MG63 (cell line): Measurements from ENCODE around the gene HSPH1. TPM values are rescaled to one million over a fixed set of nuclear protein-coding genes. Genes with fewer than 3 reads are reported as not detected.
"Not testable (repeated sequence)": the region's sequence is repeated elsewhere in the genome, so short reads cannot be mapped to it uniquely, and the experiment has no call there.

ENCODE experiments used
- DNase-seq: peaks from one replicate; pipeline ENCODE4 v3.0.0-alpha.2; 2020
- H3K27me3 ChIP-seq: fragments of 250-450 bp; sonication (Bioruptor Pico); 2 replicates; pipeline ENCODE4 v1.5.1; 2020; ENCODE audit warnings: mild to moderate bottlenecking, moderate library complexity
- H3K36me3 ChIP-seq: fragments of 250-450 bp; sonication (Bioruptor Pico); 2 replicates; pipeline ENCODE4 v1.5.1; 2020; ENCODE audit warnings: mild to moderate bottlenecking, moderate library complexity
- H3K4me3 ChIP-seq: fragments of 250-450 bp; sonication (Bioruptor Pico); 2 replicates; pipeline ENCODE4 v1.5.1; 2020; ENCODE audit warnings: mild to moderate bottlenecking, moderate library complexity
- H3K9me3 ChIP-seq: fragments of 250-450 bp; sonication (Bioruptor Pico); 2 replicates; pipeline ENCODE4 v1.5.1; 2020; ENCODE audit warnings: mild to moderate bottlenecking, moderate library complexity
- total RNA-seq: library from RNA; depleted of rRNA; stranded (reverse); fragments of >200 nt; shearing (Covaris generic); gene quantifications from 2 replicates; pipeline ENCODE4 v1.2.3, GENCODE V29; 2014; ENCODE audit warnings: low replicate concordance

The HSPH1 gene
- total RNA-seq, 1 experiment from 2014 or later, result 98.7 TPM

DNA sequence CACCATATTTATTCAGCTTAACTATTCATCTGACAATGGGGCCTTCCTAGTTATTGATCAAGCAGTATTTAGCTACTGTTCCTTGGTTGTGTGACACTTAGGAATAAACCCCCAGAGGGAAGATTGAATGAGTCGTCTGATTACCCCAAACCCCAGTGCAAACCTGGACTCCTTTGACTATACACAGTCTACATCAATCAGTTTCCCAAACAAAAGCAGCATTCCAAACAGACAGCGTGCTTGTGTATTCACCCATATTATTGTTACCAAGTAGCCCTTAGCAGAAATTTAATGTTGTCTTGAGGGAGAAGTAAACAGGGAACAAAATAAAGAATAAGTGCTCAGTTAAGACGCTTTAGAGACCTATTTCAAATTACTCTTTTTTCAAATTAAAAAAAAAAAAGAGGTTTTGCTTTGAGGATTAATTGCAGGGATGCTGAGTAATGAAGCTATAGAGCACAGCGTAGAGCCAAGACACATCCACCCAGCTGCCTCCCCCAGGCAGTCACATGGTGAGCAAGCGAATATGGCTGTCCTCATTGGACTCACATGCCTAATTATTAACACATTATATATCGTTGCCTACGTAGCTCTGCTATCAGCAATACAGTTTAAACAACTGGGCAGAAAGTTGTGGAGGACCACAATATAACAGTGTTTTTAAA, 23.4 kb upstream of the HSPH1 start:
- DNase-seq, result no peak
- H3K4me3 ChIP-seq, result no peak overlapping the region

DNA sequence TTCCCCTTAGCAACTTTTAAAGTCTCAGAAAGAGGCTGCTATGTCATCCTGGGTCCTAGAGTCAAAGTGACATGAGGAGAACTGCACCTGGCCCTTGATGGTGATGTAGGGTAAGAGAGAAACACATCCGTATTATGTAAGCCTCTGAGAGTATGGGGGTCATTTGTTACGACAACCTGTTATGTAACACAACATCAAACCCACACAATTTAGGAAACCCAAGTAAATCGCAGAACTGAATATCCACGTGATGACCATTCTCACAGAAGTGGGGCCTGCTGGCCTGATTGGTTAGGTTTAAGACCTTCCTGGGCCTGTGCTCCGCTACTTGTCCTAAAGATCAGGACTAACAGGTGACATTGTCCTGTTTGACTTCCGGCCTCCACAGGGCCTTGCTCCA, 22.7 kb upstream of the HSPH1 start:
- no peaks in the 10 kb centered on the region for H3K27me3 ChIP-seq
- H3K4me3 ChIP-seq, result no peak overlapping the region
- no peaks in the 10 kb centered on the region for H3K9me3 ChIP-seq
- H3K36me3 ChIP-seq, result no peaks in the 10 kb centered on the region
- no peak for DNase-seq

More for the DNA sequence above, 23.4 kb upstream of the HSPH1 start:
- H3K27me3 ChIP-seq, result no peaks in the 10 kb centered on the region
- H3K36me3 ChIP-seq, result no peaks in the 10 kb centered on the region
- no peaks in the 10 kb centered on the region for H3K9me3 ChIP-seq

DNA sequence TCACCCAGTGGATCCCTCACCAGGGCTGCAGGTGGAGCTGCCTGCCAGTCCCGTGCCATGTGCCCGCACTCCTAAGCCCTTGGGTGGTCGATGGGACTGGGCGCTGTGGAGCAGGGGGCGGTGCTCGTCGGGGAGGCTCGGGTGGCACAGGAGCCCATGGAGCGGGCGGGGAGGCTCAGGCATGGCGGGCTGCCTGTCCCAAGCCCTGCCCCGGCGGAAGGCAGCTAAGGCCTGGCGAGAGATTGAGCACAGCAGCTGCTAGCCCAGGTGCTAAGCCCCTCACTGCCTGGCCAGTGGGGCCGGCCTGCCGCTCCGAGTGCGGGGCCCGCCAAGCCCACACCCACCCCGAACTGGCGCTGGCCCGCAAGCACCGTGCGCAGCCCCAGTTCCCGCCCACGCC, 21.3 kb upstream of the HSPH1 start:
- Histone ChIP-seq H3K9me3 (no peaks in the 10 kb centered on the region), H3K4me3 (no peak overlapping the region), H3K27me3 (no peaks in the 10 kb centered on the region), H3K36me3 (no peaks in the 10 kb centered on the region)
- DNase-seq, result no peak

DNA sequence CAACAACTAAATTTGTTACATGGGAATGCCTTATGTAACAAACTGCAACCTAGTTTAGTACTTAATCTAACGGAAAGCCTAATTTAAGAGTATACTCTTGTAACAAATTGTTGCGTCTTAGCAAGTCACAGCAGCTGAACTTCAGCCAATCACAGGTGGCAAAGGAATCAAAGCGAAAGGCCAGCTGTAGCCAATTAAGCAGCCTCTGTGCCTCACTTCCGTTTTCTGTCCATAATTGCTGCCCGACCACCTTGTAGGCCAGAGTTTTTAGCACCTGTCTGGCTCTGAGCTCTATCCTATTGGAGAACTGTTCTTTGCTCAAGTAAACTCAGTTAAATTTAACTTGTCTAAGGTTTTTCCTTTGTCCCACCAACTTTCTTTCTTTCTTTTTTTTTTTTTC, 18.1 kb upstream of the HSPH1 start:
- Histone ChIP-seq H3K9me3 (no peaks in the 10 kb centered on the region), H3K36me3 (no peaks in the 10 kb centered on the region), H3K4me3 (no peak overlapping the region), H3K27me3 (no peaks in the 10 kb centered on the region)
- DNase-seq, result no peak

DNA sequence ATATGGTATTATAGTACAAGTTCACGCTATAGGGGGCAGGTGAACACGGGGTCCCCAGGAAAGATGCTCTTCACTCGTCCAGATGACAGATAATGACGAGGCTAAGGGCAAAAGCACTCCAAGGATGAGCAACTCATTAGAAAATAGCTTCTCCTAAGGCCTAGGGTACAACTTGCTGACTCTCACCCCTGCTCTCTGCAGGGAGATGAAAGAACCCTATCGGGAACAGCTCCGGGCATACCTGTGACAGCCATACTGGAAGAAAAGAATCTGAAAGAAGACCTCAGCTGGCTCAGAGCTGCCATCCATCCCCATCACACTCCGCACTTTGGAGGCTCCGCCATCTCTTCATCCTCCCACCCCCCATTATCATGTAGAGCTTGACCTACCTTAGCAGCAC, 17.5 kb upstream of the HSPH1 start:
- H3K9me3 ChIP-seq, result no peaks in the 10 kb centered on the region
- H3K27me3 ChIP-seq, result no peaks in the 10 kb centered on the region
- H3K4me3 ChIP-seq, result no peak overlapping the region
- H3K36me3 ChIP-seq, result no peaks in the 10 kb centered on the region
- DNase-seq, result no peak

DNA sequence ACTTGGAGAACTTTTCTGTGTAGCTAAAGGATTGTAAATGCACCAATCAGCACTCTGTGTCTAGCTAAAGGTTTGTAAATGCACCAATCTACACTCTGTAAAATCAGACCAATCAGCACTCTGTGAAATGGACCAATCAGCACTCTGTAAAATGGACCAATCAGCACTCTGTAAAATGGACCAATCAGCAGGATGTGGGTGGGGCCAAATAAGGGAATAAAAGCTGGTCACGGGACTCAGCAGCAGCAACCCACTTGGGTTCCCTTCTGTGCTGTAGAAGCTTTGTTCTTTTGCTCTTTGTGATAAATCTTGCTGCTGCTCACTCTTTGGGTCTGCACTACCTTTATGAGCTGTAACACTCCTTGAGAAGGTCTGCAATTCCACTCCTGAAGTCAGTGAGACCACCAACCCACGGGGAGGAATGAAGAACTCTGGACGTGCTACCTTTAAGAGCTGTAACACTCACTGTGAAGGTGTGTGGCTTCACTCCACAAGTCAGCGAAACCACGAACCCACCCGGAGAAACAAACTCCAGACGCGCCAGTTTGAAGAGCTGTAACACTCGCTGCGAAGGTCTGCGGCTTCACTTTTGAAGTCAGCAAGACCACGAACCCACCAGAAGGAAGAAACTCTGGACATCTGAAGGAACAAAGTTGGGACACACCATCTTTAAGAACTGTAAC, 16.2 kb upstream of the HSPH1 start:
- not testable (repeated sequence) for DNase-seq, H3K27me3 ChIP-seq, H3K36me3 ChIP-seq, H3K9me3 ChIP-seq, H3K4me3 ChIP-seq

DNA sequence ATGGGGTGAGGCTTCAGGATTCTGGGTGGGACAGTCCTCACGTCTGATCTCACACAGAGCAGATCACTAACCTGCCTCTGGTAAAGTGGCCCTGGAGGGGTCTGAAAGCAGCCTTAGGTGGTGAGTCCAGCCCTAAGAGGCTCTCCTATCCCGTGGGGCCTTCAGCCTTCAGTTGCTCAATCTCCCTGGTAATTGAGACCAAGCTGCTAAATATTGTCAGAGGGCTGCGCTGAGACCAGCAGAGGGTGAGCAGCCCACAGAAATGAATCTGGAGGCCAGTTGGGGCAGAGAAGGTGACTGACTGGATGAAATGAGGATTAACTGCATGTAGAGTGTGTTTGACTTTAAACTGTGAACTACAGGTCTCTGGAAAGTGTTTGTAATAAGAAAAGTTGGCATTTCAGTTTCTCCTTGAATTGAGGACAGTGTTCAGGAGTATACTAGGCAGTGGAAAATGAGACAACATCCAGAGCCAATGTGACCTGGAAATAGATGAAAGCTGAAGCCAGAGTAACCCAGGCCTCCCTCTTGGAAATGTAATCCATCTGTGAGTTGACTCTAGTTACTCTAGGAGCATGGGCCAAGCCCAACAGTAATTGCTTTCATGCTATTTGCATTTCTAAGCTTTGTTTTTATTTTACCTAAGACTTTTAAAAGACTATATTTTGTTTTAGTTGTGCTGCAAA, 14.3 kb upstream of the HSPH1 start:
- Histone ChIP-seq H3K27me3 (no peaks in the 10 kb centered on the region), H3K36me3 (no peaks in the 10 kb centered on the region), H3K4me3 (no peak overlapping the region), H3K9me3 (no peaks in the 10 kb centered on the region)
- no peak for DNase-seq

DNA sequence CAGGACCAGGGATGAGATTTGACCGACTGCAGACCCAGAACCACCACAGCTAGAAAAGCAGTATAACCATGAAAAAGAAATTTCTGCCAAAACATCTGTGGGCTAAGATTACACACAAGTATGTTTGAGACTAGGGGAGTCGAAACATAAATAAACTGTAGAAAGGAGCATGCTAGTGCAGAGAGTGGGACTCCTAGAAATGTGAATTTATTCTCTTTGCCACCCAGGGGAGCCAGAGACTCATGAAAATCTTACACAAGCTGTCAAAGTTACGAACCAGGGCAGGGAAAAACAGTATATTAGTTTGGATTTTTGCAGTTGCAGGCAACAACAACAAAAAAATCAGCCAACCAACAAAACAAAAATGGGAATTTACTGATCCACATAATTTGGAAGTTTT, 12.3 kb upstream of the HSPH1 start:
- H3K36me3 ChIP-seq, result no peaks in the 10 kb centered on the region
- no peak for DNase-seq
- H3K27me3 ChIP-seq, result no peaks in the 10 kb centered on the region
- no peak overlapping the region for H3K4me3 ChIP-seq
- H3K9me3 ChIP-seq, result no peaks in the 10 kb centered on the region

DNA sequence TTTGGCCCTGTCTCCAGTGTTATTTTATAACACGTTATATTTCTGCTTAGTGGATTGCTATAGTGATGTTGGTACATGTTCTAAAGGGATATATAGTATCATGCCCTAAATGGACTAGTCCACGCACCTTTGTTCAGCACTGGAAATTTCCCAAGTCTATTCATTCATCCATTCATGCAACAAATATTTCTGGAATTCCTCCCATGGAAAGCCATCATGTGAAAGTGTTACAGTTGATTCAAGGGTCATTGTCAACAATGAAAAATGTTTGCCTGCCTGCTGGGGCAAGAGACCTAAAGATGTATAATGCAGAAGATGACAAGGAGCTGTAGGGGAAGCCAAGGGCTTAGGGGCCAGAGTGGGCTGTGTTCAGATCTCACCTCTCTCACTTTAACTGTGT, 10.8 kb upstream of the HSPH1 start:
- DNase-seq, result peak; percentile 8
- H3K9me3 ChIP-seq, result no peaks in the 10 kb centered on the region
- H3K4me3 ChIP-seq, result no peak overlapping the region
- H3K36me3 ChIP-seq, result no peaks in the 10 kb centered on the region
- H3K27me3 ChIP-seq, result no peaks in the 10 kb centered on the region

DNA sequence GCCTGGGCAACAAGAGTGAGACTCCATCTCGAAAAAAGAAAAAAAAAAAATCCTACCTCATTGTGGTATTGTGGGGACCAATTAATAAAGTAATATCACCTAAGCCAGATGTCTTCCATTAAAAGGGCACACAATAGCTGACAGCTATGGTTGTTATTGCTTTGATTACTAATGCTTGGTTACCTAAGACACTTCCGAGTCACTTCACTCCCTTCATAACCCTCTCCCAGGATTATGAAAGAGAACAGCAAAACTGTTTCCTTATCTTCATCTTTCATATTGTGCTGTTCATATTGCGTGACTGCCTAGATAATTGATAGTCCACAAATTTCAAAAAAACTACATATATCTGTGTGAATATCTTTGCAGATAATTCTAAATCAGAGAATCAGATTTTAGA, 10.3 kb upstream of the HSPH1 start:
- H3K27me3 ChIP-seq, result no peaks in the 10 kb centered on the region
- H3K36me3 ChIP-seq, result no peaks in the 10 kb centered on the region
- DNase-seq, result no peak

DNA sequence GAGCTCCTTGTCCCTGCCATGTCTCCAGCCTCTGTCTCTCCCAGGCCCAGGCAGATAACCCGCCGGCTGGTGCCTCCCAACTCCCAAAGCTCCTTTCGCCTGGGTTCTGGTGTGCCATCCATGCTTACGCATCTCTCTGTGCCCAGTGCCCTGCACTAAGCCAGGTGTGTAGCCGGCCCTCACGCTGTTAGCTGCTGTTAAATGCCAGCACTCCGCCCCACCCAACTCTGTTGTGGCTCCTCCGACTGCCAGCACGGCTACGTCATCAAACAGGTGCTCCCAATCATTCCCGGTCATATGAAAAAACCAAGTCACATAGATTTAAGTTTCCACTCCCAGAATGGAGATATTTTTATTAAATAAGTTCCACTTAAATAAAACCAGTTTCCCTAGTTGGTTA, 7.0 kb upstream of the HSPH1 start:
- no peaks in the 10 kb centered on the region for H3K27me3 ChIP-seq
- no peak overlapping the region for H3K4me3 ChIP-seq
- DNase-seq, result no peak
- H3K9me3 ChIP-seq, result no peaks in the 10 kb centered on the region
- H3K36me3 ChIP-seq, result no peaks in the 10 kb centered on the region

More for the DNA sequence above, 10.3 kb upstream of the HSPH1 start:
- no peak overlapping the region for H3K4me3 ChIP-seq
- H3K9me3 ChIP-seq, result no peaks in the 10 kb centered on the region

DNA sequence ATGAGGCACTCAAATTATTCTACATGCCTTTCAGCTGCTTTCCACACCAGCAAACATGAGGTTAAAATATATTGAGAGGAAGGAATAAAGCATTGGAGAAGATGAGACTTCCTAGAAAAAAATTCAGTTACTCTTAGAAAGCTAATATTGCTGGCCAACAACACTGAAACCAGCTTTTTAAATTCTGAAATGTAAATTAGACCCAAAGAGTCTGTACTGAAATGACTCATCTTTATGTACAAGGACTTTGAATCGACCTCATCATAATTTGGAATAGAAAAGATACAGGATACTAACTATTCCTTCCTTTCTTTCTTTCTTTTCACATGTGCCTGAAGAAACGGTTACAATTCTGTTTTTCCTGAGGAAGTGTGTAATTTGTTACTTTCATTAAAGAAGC, 6.5 kb upstream of the HSPH1 start:
- Histone ChIP-seq H3K9me3 (no peaks in the 10 kb centered on the region), H3K36me3 (no peaks in the 10 kb centered on the region), H3K27me3 (no peaks in the 10 kb centered on the region), H3K4me3 (no peak overlapping the region)
- DNase-seq, result no peak

DNA sequence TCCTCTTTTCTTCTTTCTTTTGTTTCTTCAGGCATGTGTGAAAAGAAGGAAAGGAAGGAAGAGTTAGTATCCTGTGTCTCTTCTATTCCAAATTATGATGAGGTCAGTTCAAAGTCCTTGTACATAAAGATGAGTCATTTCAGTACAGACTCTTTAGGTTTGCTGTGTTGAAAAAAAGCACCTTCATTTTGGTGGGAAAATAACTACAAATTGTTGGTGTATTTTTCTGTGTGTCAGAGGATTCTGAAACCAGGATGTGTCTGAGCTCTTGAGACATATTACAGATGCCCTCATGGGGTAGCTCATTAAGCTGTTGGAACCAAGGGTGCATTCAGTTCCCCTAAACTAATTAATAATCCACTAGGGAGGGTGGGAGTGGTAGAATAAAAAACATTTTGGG, 5.8 kb upstream of the HSPH1 start:
- Histone ChIP-seq H3K36me3 (no peaks in the 10 kb centered on the region), H3K4me3 (no peak overlapping the region), H3K9me3 (no peaks in the 10 kb centered on the region), H3K27me3 (no peaks in the 10 kb centered on the region)
- no peak for DNase-seq

DNA sequence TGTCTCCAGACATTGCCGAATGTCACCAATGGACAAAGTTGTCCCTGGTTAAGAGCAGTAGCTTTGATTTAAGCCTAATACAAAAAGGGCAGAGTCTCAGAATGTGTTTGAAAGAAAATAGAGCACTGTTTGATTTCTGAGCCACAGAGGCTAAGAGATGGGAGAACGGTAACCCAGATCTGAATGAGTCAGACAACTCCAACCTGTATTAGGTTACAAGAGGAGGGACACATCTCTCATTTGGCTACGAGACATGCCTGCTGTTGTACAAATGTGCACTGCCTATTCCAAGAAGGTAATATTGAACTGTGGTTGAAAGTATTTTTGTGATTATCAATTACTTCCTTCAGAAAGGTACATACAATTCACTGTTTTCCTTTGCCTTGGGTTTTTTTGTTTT, 4.9 kb upstream of the HSPH1 start:
- Histone ChIP-seq H3K9me3 (no peaks in the 10 kb centered on the region), H3K4me3 (no peak overlapping the region), H3K36me3 (no peaks in the 10 kb centered on the region), H3K27me3 (no peaks in the 10 kb centered on the region)
- no peak for DNase-seq

DNA sequence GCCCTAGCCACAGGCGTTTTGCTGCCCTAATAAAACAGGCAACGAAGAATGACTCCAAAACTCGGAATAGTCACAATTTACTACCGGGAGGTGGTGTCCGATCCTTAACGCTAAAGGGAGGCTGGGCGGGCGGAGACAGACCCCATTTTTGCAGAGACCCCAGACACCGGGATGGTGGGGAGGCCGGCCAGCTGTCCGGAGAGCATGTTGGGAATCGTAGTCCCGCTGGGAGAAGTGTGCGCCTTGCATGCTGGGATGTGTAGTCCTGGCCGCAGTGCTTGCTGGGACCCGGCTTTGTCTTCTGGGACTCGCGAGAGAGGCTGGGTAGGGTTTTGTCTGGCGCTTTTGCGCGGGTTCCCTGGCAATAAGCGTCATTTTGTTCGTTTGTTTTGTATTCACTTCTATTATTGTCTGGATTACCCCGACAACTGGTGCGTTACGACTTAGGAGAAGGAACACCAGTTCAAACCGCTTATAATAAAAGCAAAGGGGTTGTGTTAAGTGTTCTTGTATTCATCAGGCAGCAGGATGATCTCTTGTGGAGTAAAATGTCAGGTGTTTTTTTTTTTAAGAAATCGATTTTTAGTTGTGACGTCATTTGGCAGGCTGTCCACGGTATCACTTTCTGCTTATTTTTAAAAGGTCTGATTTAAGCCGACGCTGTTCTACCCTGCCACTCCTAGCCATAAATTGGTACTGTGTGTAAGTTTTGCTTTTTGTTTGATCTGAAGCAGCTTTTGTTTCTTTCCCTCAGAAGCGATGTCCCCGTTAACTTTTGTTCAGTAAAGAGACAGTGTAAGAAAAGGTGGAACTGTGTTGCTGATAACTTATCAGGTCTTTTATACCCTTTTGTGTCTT, 676 bp upstream of the HSPH1 start:
- Histone ChIP-seq H3K9me3 (no peaks in the 10 kb centered on the region), H3K36me3 (peaks cover 21% of the 10 kb centered on the region), H3K27me3 (no peaks in the 10 kb centered on the region), H3K4me3 (peak overlapping the region; percentile 96)
- DNase-seq, result peak; percentile 98

DNA sequence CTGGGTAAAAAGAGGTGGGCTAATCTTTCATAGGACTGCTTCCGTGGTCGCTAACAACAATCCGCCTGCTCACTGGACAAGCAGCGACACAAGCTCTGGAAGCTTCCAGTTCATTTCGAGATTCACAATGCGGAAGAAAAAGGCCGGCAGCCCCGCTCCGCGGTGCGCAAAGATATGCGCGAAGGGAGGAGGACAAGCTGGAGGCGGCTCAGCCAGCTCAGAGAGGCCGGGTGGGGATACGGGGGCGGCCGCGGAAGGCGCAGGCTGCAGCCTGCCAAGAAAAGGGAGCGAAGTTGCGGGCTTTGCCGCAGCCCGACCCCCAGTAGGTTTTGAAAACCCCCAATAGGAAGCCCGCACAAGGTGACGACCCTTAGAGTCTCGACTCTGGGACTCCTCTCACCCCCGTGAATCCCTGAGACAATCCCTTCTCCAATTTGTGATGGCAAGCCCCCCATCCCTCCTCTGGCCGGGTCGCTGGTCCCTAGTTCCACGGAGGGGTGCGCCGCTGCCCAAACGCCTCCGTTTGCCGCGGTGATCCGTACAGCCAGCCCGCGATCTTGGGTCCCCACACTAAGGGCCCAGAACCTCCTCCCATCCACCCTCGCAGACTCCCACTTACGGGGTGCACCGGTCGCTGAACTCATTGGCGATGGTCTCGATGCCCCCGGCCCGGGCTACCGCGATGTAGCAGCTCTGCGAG, 697 bp downstream of the HSPH1 start:
- peaks cover 31% of the 10 kb centered on the region for H3K36me3 ChIP-seq
- DNase-seq, result peak; percentile 53
- H3K9me3 ChIP-seq, result no peaks in the 10 kb centered on the region
- no peaks in the 10 kb centered on the region for H3K27me3 ChIP-seq
- peak overlapping the region; percentile 96 for H3K4me3 ChIP-seq
